Keratinocyte (primary cell): Measurements from ENCODE around the gene RAG2. TPM values are rescaled to one million over a fixed set of nuclear protein-coding genes. Genes with fewer than 3 reads are reported as not detected.

ENCODE experiments used
- DNase-seq: peaks from one replicate; pipeline ENCODE4 v3.0.0-alpha.2; 2011; ENCODE audit warnings: low read depth, missing footprints, low spot score
- FAIRE-seq: peaks from 2 replicates; lab custom pipeline; 2011; peaks lifted over from hg19 to GRCh38; lab: Jason Lieb, UNC
- H2AFZ ChIP-seq: 2 replicates; pipeline ENCODE4 v1.6.0; 2012; ENCODE audit warnings: low read length, control low read depth, inconsistent platforms; ENCODE audit not compliant: control insufficient read depth
- H3K27ac ChIP-seq: 2 replicates; pipeline ENCODE4 v1.5.1; 2011; ENCODE audit warnings: low read length; ENCODE audit not compliant: control insufficient read depth, insufficient read depth
- H3K27me3 ChIP-seq: 3 replicates; pipeline ENCODE4 v1.6.0; 2011; ENCODE audit warnings: low read length; ENCODE audit not compliant: control insufficient read depth, insufficient read depth; ENCODE audit errors: extremely low read depth
- H3K36me3 ChIP-seq, 2 experiments: 2 replicates in 1 of 2; 3 replicates in 1 of 2; pipeline ENCODE4 v1.5.1; 2011; ENCODE audit warnings: low read length in 2 of 2, mild to moderate bottlenecking in 1 of 2; ENCODE audit not compliant: control insufficient read depth in 2 of 2, insufficient read depth in 2 of 2; ENCODE audit errors: extremely low read depth in 1 of 2
- H3K4me1 ChIP-seq: 3 replicates; pipeline ENCODE4 v1.5.1; 2011; ENCODE audit warnings: low read length; ENCODE audit not compliant: control insufficient read depth, insufficient read depth; ENCODE audit errors: extremely low read depth
- H3K4me2 ChIP-seq: 3 replicates; pipeline ENCODE4 v1.6.0; 2011; ENCODE audit warnings: low read depth, low read length; ENCODE audit not compliant: control insufficient read depth, insufficient read depth; ENCODE audit errors: extremely low read depth
- H3K4me3 ChIP-seq, 3 experiments: fragments of 200-600 bp in 1 of 3; sonication (generic) in 1 of 3; 2 replicates in 2 of 3; 3 replicates in 1 of 3; pipeline ENCODE4 v1.5.1; 2011 to 2016; ENCODE audit warnings: low read length in 3 of 3, mild to moderate bottlenecking in 3 of 3, control low read depth in 2 of 3, inconsistent platforms in 1 of 3, low read depth in 1 of 3, mixed read lengths in 1 of 3, mixed run types in 1 of 3, moderate library complexity in 1 of 3; ENCODE audit not compliant: control insufficient read depth in 2 of 3, insufficient read depth in 2 of 3; ENCODE audit errors: extremely low read depth in 1 of 3
- H3K79me2 ChIP-seq: 2 replicates; pipeline ENCODE4 v1.6.0; 2012; ENCODE audit warnings: low read length; ENCODE audit not compliant: control insufficient read depth, insufficient read depth
- H3K9ac ChIP-seq: 3 replicates; pipeline ENCODE4 v1.6.0; 2011; ENCODE audit warnings: low read length; ENCODE audit not compliant: control insufficient read depth, insufficient read depth; ENCODE audit errors: extremely low read depth
- H3K9me1 ChIP-seq: 3 replicates; pipeline ENCODE4 v1.6.0; 2011; ENCODE audit warnings: low read length; ENCODE audit not compliant: control insufficient read depth, insufficient read depth; ENCODE audit errors: extremely low read depth
- H3K9me3 ChIP-seq: 2 replicates; pipeline ENCODE4 v1.5.1; 2012; ENCODE audit warnings: low read depth, low read length; ENCODE audit not compliant: control insufficient read depth
- H4K20me1 ChIP-seq: 3 replicates; pipeline ENCODE4 v1.6.0; 2011; ENCODE audit warnings: low read length; ENCODE audit not compliant: control insufficient read depth, insufficient read depth; ENCODE audit errors: extremely low read depth
- CTCF ChIP-seq, 3 experiments: IDR thresholded peaks in 1 of 3; conservative IDR thresholded peaks in 1 of 3; optimal IDR thresholded peaks in 1 of 3; 2 replicates in 2 of 3; 3 replicates in 1 of 3; pipeline versions ENCODE3 to v1.5.1; 2011; ENCODE audit warnings: low read length in 3 of 3, mild to moderate bottlenecking in 3 of 3, moderate library complexity in 2 of 3, control low read depth in 1 of 3, inconsistent platforms in 1 of 3; ENCODE audit not compliant: insufficient read depth in 2 of 3; ENCODE audit errors: extremely low read depth in 1 of 3
- EZH2 ChIP-seq: IDR thresholded peaks from one replicate; pipeline ENCODE4 v1.6.1; 2012; ENCODE audit warnings: inconsistent platforms, mild to moderate bottlenecking, low read length, moderate library complexity
- dilution Hi-C: fragments of 300-500 bp; cut with MboI; formaldehyde crosslinking; loops from one replicate; pipeline ENCODE4 v1.7.0; 2020; ENCODE audit warnings: low sequenced_read_pairs; ENCODE audit not compliant: extremely low pct_ligation_motif_present
- polyA plus RNA-seq, 5 experiments: library from polyadenylated mRNA; depleted of rRNA in 3 of 5; stranded (reverse) in 3 of 5; stranded (forward) in 1 of 5; unstranded in 1 of 5; fragments of >200 nt; gene quantifications; 1 replicate in 1 of 5; 2 replicates in 3 of 5; 3 replicates in 1 of 5; pipeline versions ENCODE4 v1.2.1 to v1.2.3, GENCODE V29; 2011 to 2012; ENCODE audit warnings: missing spikeins in 2 of 5, low read depth in 1 of 5, low replicate concordance in 1 of 5

Gene RAG2
- polyA plus RNA-seq, 1 donor (not counting 4 experiments of a cell fraction or from before 2014, with no cell fraction given) = not detected

GRCh38 chr11:36588099-36588498 is 9.9 kb downstream of the RAG2 start:
- H3K27ac ChIP-seq = no peak overlapping the region
- TF ChIP-seq CTCF (optimal IDR thresholded peaks at IDR 0.05 in 1 of 3, IDR thresholded peaks at IDR 0.05 in 1 of 3, conservative IDR thresholded peaks at IDR 0.05 in 1 of 3; ENCODE audit: extremely low read depth in 1 of 3, insufficient read depth in 2 of 3, low read length in 3 of 3) = no peak
- H2AFZ ChIP-seq = no peak overlapping the region
- H3K9me3 ChIP-seq = no peaks in the 10 kb centered on the region
- H3K9ac ChIP-seq = no peak overlapping the region
- H4K20me1 ChIP-seq = no peaks in the 10 kb centered on the region
- H3K4me1 ChIP-seq = no peaks in the 10 kb centered on the region
- no peak for DNase-seq
- H3K4me3 ChIP-seq = no peak overlapping the region
- no peak for FAIRE-seq
- no peak overlapping the region for H3K4me2 ChIP-seq
- no peaks in the 10 kb centered on the region for H3K9me1 ChIP-seq
- no peaks in the 10 kb centered on the region for H3K79me2 ChIP-seq
- dilution Hi-C loops = no loop called here
- no peaks in the 10 kb centered on the region for H3K27me3 ChIP-seq
- H3K36me3 ChIP-seq = no peaks in the 10 kb centered on the region

- TF ChIP-seq CTCF (optimal IDR thresholded peaks at IDR 0.05 in 1 of 3, IDR thresholded peaks at IDR 0.05 in 1 of 3, conservative IDR thresholded peaks at IDR 0.05 in 1 of 3; ENCODE audit: extremely low read depth in 1 of 3, insufficient read depth in 2 of 3, low read length in 3 of 3) = no peak
- TF ChIP-seq EZH2 = no peak
- DNase-seq = no peak
- FAIRE-seq = no peak
- no peaks in the 10 kb centered on the region for H3K9me1 ChIP-seq
- no peak overlapping the region for H3K4me3 ChIP-seq
- dilution Hi-C loops = no loop called here
- no peaks in the 10 kb centered on the region for H4K20me1 ChIP-seq
- H3K27me3 ChIP-seq = no peaks in the 10 kb centered on the region
- H3K4me2 ChIP-seq = no peak overlapping the region
- H3K36me3 ChIP-seq = no peaks in the 10 kb centered on the region
- H2AFZ ChIP-seq = no peak overlapping the region
- H3K9ac ChIP-seq = no peak overlapping the region
- H3K79me2 ChIP-seq = no peaks in the 10 kb centered on the region
- H3K27ac ChIP-seq = no peak overlapping the region
- H3K9me3 ChIP-seq = no peaks in the 10 kb centered on the region
- no peaks in the 10 kb centered on the region for H3K4me1 ChIP-seq
Observed at GRCh38 chr11:36586543-36586942, 11.5 kb downstream of the RAG2 start.
